Neural cell (in vitro differentiated cells): ENCODE data around the gene HMCES. TPM values are rescaled to one million over a fixed set of nuclear protein-coding genes. Genes with fewer than 3 reads are reported as not detected.

Experiments
- H2AFZ ChIP-seq: fragments of 200-600, 300-800 bp; sonication (generic), shearing (Covaris generic); 2 replicates; pipeline ENCODE4 v1.6.0; 2014; ENCODE audit warnings: low read depth, mild to moderate bottlenecking, antibody characterized with exemption, low read length, moderate library complexity
- H3F3A ChIP-seq: fragments of 200-600 bp; shearing (Covaris generic); 2 replicates; pipeline ENCODE4 v1.6.1; 2016; ENCODE audit warnings: mild to moderate bottlenecking, moderate library complexity, mixed read lengths, antibody characterized with exemption, low read length; ENCODE audit not compliant: insufficient read depth, poor library complexity, severe bottlenecking
- H3K27ac ChIP-seq: fragments of 200-600, 300-800 bp; sonication (generic), shearing (Covaris generic); 2 replicates; pipeline ENCODE4 v1.5.1; 2014; ENCODE audit warnings: mild to moderate bottlenecking, low read length, moderate library complexity
- H3K27me3 ChIP-seq: fragments of 300-800, 200-600 bp; sonication (generic), shearing (Covaris generic); 2 replicates; pipeline ENCODE4 v1.6.0; 2014; ENCODE audit warnings: mild to moderate bottlenecking, low read depth, low read length, moderate library complexity; ENCODE audit not compliant: insufficient read depth
- H3K36me3 ChIP-seq: fragments of 300-800, 200-600 bp; sonication (generic), shearing (Covaris generic); 2 replicates; pipeline ENCODE4 v1.5.1; 2014; ENCODE audit warnings: mild to moderate bottlenecking, antibody characterized with exemption, low read length, moderate library complexity; ENCODE audit not compliant: insufficient read depth
- H3K4me2 ChIP-seq: fragments of 300-800, 200-600 bp; sonication (generic), shearing (Covaris generic); 2 replicates; pipeline ENCODE4 v1.6.0; 2014; ENCODE audit warnings: mild to moderate bottlenecking, low read length
- H3K4me3 ChIP-seq: fragments of 300-800, 200-600 bp; sonication (generic), shearing (Covaris generic); 2 replicates; pipeline ENCODE4 v1.5.1; 2014; ENCODE audit warnings: mild to moderate bottlenecking, low read length, moderate library complexity
- H3K79me2 ChIP-seq: fragments of 200-600 bp; shearing (Covaris generic); replicated peaks from 2 replicates; pipeline ENCODE4 v1.6.0; 2014; ENCODE audit warnings: mild to moderate bottlenecking, low read length, moderate library complexity; ENCODE audit not compliant: insufficient read depth
- H3K9ac ChIP-seq: fragments of 300-800, 200-600 bp; sonication (generic), shearing (Covaris generic); 2 replicates; pipeline ENCODE4 v1.6.1; 2016; ENCODE audit warnings: mild to moderate bottlenecking, low read length, mixed read lengths
- H3K9me2 ChIP-seq: fragments of 200-600 bp; shearing (Covaris generic); 2 replicates; pipeline ENCODE4 v1.6.1; 2016; ENCODE audit warnings: mild to moderate bottlenecking, low read length, mixed read lengths; ENCODE audit not compliant: insufficient read depth
- H3K9me3 ChIP-seq: fragments of 200-600, 300-800 bp; sonication (generic), shearing (Covaris generic); 2 replicates; pipeline ENCODE4 v1.6.1; 2016; ENCODE audit warnings: mild to moderate bottlenecking, mixed run types, low read length, moderate library complexity, mixed read lengths
- H4K20me1 ChIP-seq: fragments of 200-600 bp; shearing (Covaris generic); 2 replicates; pipeline ENCODE4 v1.6.1; 2016; ENCODE audit warnings: mild to moderate bottlenecking, mixed run types; ENCODE audit not compliant: insufficient read depth
- EP300 ChIP-seq: fragments of 450-650 bp; conservative IDR thresholded peaks from 2 replicates; pipeline ENCODE4 v1.6.1; 2014; ENCODE audit warnings: antibody characterized with exemption, mild to moderate bottlenecking, moderate library complexity; ENCODE audit not compliant: poor library complexity, severe bottlenecking
- EZH2 ChIP-seq: fragments of 200-600, 300-800 bp; shearing (Covaris generic), sonication (generic); IDR thresholded peaks from 2 replicates; pipeline ENCODE4 v1.6.1; 2014; ENCODE audit warnings: antibody characterized with exemption, low read length, borderline replicate concordance, mild to moderate bottlenecking; ENCODE audit not compliant: insufficient read depth, poor library complexity, severe bottlenecking
- MXI1 ChIP-seq: fragments of 450-650 bp; conservative IDR thresholded peaks from 2 replicates; pipeline ENCODE4 v1.6.1; 2014; ENCODE audit warnings: antibody characterized with exemption, mild to moderate bottlenecking; ENCODE audit not compliant: poor library complexity, severe bottlenecking
- POLR2AphosphoS5 ChIP-seq: IDR thresholded peaks from 2 replicates; pipeline ENCODE4 v1.6.1; 2012
- RAD21 ChIP-seq: fragments of 450-650 bp; conservative IDR thresholded peaks from 2 replicates; pipeline ENCODE4 v1.6.1; 2014; ENCODE audit warnings: antibody characterized with exemption, mild to moderate bottlenecking, moderate library complexity
- SMC3 ChIP-seq: fragments of 450-650 bp; conservative IDR thresholded peaks from 2 replicates; pipeline ENCODE4 v1.6.1; 2014; ENCODE audit warnings: antibody characterized with exemption, mild to moderate bottlenecking, moderate library complexity; ENCODE audit not compliant: poor library complexity
- TAF1 ChIP-seq: IDR thresholded peaks from 2 replicates; pipeline ENCODE4 v1.6.1; 2012; ENCODE audit warnings: low read depth
- polyA plus RNA-seq: library from polyadenylated mRNA; depleted of rRNA; stranded (reverse); fragments of >200 nt; gene quantifications from 2 replicates; pipeline ENCODE4 v1.2.3, GENCODE V29; 2014
- TF ChIP-seq, protein P1 (sequence below): fragments of 450-650 bp; IDR thresholded peaks from 2 replicates; pipeline ENCODE4 v1.5.1; 2014; ENCODE audit warnings: antibody characterized with exemption, mild to moderate bottlenecking, moderate library complexity; ENCODE audit not compliant: poor library complexity, severe bottlenecking
- TF ChIP-seq, protein P2 (sequence below): IDR thresholded peaks from 2 replicates; pipeline ENCODE4 v1.6.1; 2012; ENCODE audit warnings: borderline replicate concordance

Gene HMCES
- polyA plus RNA-seq, 1 donor from 2014 or later, result 23.0 TPM

DNA sequence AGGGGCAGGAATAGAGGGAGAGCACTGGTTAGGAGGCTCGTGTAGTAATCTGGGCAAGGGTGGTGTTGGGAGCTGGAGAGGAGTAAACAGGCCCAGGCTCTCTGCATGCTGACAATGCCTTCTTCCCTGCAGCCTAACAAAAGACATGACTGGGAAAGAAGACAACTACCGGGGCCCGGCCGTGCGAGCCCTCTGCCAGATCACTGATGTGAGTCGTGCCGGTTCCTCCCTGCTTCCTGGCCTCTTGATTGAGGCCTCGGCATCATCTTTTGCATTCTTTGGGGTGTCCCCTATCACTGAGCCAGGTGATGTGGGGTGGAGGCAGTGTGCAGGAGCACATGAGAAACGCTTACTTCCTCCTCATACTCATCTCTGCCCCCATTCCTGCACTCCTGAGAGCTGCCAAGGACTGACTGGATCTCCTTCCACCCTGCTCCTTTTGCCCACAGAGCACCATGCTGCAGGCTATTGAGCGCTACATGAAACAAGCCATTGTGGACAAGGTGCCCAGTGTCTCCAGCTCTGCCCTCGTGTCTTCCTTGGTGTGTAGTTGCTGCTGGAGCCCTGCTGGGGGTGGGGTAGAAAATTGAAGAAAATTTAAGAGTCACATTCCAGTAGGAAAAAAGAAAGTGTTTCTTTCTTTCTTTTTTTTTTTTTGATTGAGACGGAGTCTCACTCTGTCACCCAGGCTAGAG, 24.0 kb upstream of the HMCES start:
- no peaks in the 10 kb centered on the region for H4K20me1 ChIP-seq
- H3K79me2 ChIP-seq, result peaks cover 10% of the 10 kb centered on the region

DNA sequence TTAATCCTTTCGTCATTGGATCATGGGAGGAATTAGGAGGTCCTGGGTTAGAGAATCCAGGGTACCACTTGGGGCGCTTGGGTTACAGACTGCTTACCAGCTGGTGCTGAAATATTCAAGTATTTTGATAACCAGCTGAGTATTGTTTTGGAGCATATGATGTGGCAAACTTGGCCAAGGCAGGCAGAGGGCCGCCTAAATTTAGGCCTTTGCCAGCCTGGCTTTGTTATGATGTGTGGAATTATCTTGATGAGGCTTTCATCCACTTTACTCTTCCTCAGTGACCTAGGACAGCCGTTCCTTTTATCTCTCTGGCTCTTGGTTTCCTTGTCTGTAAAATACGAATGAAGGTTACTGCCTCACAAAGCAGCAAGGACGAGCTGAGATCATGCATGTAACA, 22.4 kb upstream of the HMCES start:
- no peak overlapping the region for H3K27ac ChIP-seq
- no peak overlapping the region for H2AFZ ChIP-seq
- no peak overlapping the region for H3K9ac ChIP-seq
- H3K79me2 ChIP-seq, result no peaks in the 10 kb centered on the region
- no peaks in the 10 kb centered on the region for H3K27me3 ChIP-seq
- no peaks in the 10 kb centered on the region for H3K36me3 ChIP-seq
- H4K20me1 ChIP-seq, result no peaks in the 10 kb centered on the region
- H3K9me3 ChIP-seq, result no peaks in the 10 kb centered on the region
- no peak for TF ChIP-seq SMC3
- TF ChIP-seq MXI1, result no peak
- TF ChIP-seq EP300, result no peak
- TF ChIP-seq, protein P1, sequence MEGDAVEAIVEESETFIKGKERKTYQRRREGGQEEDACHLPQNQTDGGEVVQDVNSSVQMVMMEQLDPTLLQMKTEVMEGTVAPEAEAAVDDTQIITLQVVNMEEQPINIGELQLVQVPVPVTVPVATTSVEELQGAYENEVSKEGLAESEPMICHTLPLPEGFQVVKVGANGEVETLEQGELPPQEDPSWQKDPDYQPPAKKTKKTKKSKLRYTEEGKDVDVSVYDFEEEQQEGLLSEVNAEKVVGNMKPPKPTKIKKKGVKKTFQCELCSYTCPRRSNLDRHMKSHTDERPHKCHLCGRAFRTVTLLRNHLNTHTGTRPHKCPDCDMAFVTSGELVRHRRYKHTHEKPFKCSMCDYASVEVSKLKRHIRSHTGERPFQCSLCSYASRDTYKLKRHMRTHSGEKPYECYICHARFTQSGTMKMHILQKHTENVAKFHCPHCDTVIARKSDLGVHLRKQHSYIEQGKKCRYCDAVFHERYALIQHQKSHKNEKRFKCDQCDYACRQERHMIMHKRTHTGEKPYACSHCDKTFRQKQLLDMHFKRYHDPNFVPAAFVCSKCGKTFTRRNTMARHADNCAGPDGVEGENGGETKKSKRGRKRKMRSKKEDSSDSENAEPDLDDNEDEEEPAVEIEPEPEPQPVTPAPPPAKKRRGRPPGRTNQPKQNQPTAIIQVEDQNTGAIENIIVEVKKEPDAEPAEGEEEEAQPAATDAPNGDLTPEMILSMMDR, result no peak
- no peak for TF ChIP-seq RAD21
- TF ChIP-seq, protein P2, sequence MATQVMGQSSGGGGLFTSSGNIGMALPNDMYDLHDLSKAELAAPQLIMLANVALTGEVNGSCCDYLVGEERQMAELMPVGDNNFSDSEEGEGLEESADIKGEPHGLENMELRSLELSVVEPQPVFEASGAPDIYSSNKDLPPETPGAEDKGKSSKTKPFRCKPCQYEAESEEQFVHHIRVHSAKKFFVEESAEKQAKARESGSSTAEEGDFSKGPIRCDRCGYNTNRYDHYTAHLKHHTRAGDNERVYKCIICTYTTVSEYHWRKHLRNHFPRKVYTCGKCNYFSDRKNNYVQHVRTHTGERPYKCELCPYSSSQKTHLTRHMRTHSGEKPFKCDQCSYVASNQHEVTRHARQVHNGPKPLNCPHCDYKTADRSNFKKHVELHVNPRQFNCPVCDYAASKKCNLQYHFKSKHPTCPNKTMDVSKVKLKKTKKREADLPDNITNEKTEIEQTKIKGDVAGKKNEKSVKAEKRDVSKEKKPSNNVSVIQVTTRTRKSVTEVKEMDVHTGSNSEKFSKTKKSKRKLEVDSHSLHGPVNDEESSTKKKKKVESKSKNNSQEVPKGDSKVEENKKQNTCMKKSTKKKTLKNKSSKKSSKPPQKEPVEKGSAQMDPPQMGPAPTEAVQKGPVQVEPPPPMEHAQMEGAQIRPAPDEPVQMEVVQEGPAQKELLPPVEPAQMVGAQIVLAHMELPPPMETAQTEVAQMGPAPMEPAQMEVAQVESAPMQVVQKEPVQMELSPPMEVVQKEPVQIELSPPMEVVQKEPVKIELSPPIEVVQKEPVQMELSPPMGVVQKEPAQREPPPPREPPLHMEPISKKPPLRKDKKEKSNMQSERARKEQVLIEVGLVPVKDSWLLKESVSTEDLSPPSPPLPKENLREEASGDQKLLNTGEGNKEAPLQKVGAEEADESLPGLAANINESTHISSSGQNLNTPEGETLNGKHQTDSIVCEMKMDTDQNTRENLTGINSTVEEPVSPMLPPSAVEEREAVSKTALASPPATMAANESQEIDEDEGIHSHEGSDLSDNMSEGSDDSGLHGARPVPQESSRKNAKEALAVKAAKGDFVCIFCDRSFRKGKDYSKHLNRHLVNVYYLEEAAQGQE, result no peak
- TF ChIP-seq POLR2AphosphoS5, result no peak
- no peak for TF ChIP-seq EZH2
- TF ChIP-seq TAF1, result no peak
- H3K4me2 ChIP-seq, result no peak overlapping the region
- H3K9me2 ChIP-seq, result no peaks in the 10 kb centered on the region
- H3K4me3 ChIP-seq, result no peak overlapping the region
- H3F3A ChIP-seq, result no peaks in the 10 kb centered on the region

More for the DNA sequence above, 24.0 kb upstream of the HMCES start:
- H3K4me3 ChIP-seq, result no peak overlapping the region
- TF ChIP-seq SMC3, result no peak
- TF ChIP-seq MXI1, result no peak
- no peak for TF ChIP-seq TAF1
- TF ChIP-seq POLR2AphosphoS5, result no peak
- TF ChIP-seq EP300, result no peak
- TF ChIP-seq, protein P2, result no peak
- TF ChIP-seq, protein P1, result no peak
- TF ChIP-seq EZH2, result no peak
- H3K27ac ChIP-seq, result no peak overlapping the region
- H3K9me3 ChIP-seq, result no peaks in the 10 kb centered on the region
- H3K36me3 ChIP-seq, result no peaks in the 10 kb centered on the region
- no peaks in the 10 kb centered on the region for H3K9me2 ChIP-seq
- no peak overlapping the region for H3K4me2 ChIP-seq
- H3F3A ChIP-seq, result no peaks in the 10 kb centered on the region
- no peak overlapping the region for H2AFZ ChIP-seq
- no peak overlapping the region for H3K9ac ChIP-seq
- H3K27me3 ChIP-seq, result no peaks in the 10 kb centered on the region
